ENCODE results near the gene PLB1. TPM values are rescaled to one million over a fixed set of nuclear protein-coding genes. Genes with fewer than 3 reads are reported as not detected.

The PLB1 gene
- total and polyA plus RNA-seq, 9 of the 15 experiments (the other 6 are each of a cell fraction or from before 2014, with no cell fraction given) = 0.01 to 0.09 (median 0.07) TPM; not detected in 2

DNA sequence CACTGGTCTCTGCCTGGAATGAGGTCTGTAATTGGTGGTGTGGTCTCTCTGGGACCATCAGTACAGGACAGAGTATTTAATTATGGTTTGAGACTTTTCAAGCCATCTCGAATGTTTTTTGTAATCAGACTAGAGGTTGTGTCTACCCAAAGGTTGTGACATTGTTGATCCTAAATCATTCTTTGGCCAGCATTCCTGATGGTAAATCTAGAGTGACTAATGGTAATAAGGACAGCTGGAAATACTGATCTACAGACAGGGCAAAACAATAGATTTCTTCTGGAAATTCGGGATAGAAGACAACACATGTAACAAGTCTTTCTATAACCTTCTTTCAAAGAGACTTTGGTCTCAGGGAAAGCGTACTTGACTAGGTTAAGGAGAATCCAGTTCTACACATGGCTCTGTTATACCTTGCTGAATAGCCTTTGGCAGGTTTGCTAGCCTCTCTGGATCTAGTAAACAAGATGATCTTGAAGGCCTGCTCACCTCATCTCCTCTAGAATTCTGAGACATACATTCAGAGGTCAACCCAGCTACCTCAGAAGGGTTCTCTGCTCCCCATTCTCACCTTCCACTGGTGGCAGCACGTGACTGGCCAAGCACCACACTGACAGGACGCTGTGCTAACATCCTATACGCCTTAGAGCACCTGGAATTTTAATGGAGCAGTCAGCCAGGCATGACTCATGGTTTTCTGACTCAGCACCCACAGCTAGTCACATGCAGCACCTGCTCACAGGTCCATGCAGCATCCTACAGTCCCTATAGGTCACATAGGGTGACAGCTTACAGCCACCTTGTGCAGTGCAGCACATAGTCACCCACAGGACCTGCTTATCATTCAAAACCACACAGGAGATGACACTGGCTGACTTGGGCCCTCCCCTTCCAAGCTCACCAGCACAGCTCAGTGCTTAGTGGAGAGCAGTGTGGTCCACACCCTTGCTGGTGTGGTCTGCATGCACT lies 12.2 kb downstream of the PLB1 start (continued):
- TF ChIP-seq, protein P1, sequence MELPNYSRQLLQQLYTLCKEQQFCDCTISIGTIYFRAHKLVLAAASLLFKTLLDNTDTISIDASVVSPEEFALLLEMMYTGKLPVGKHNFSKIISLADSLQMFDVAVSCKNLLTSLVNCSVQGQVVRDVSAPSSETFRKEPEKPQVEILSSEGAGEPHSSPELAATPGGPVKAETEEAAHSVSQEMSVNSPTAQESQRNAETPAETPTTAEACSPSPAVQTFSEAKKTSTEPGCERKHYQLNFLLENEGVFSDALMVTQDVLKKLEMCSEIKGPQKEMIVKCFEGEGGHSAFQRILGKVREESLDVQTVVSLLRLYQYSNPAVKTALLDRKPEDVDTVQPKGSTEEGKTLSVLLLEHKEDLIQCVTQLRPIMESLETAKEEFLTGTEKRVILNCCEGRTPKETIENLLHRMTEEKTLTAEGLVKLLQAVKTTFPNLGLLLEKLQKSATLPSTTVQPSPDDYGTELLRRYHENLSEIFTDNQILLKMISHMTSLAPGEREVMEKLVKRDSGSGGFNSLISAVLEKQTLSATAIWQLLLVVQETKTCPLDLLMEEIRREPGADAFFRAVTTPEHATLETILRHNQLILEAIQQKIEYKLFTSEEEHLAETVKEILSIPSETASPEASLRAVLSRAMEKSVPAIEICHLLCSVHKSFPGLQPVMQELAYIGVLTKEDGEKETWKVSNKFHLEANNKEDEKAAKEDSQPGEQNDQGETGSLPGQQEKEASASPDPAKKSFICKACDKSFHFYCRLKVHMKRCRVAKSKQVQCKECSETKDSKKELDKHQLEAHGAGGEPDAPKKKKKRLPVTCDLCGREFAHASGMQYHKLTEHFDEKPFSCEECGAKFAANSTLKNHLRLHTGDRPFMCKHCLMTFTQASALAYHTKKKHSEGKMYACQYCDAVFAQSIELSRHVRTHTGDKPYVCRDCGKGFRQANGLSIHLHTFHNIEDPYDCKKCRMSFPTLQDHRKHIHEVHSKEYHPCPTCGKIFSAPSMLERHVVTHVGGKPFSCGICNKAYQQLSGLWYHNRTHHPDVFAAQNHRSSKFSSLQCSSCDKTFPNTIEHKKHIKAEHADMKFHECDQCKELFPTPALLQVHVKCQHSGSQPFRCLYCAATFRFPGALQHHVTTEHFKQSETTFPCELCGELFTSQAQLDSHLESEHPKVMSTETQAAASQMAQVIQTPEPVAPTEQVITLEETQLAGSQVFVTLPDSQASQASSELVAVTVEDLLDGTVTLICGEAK (IDR thresholded peaks at IDR 0.05) = no peak
- TF ChIP-seq, protein P1 (CRISPR knock-in tag; IDR thresholded peaks at IDR 0.05) = no peak
- TF ChIP-seq EHMT2 (IDR thresholded peaks at IDR 0.05) (no peak), RAD51 (IDR thresholded peaks at IDR 0.05; ENCODE audit: borderline replicate concordance, low read depth) (peak; percentile 54; the same call in 1 of the 2 replicates), RCOR1 (IDR thresholded peaks at IDR 0.05; ENCODE audit: borderline replicate concordance in 1 of 2, low read depth in 2 of 2, low read length in 2 of 2) (peak in 1 of 2 experiments; percentile 69; a peak in 2 of 4 replicates), SOX6 (IDR thresholded peaks at IDR 0.05) (0 out of 2 replicates have a peak, but pooled peaks have one; percentile 23), JUN (IDR thresholded peaks at IDR 0.05; ENCODE audit: borderline replicate concordance, low read depth, low read length) (peak; percentile 71), JUN (CRISPR knock-in tag; IDR thresholded peaks at IDR 0.05; ENCODE audit: borderline replicate concordance) (no peak)
- TF ChIP-seq, protein P2, sequence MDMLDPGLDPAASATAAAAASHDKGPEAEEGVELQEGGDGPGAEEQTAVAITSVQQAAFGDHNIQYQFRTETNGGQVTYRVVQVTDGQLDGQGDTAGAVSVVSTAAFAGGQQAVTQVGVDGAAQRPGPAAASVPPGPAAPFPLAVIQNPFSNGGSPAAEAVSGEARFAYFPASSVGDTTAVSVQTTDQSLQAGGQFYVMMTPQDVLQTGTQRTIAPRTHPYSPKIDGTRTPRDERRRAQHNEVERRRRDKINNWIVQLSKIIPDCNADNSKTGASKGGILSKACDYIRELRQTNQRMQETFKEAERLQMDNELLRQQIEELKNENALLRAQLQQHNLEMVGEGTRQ (CRISPR knock-in tag; IDR thresholded peaks at IDR 0.05) = peak; percentile 77
- TF ChIP-seq, protein P3, sequence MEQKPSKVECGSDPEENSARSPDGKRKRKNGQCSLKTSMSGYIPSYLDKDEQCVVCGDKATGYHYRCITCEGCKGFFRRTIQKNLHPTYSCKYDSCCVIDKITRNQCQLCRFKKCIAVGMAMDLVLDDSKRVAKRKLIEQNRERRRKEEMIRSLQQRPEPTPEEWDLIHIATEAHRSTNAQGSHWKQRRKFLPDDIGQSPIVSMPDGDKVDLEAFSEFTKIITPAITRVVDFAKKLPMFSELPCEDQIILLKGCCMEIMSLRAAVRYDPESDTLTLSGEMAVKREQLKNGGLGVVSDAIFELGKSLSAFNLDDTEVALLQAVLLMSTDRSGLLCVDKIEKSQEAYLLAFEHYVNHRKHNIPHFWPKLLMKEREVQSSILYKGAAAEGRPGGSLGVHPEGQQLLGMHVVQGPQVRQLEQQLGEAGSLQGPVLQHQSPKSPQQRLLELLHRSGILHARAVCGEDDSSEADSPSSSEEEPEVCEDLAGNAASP (IDR thresholded peaks at IDR 0.05) = peak; percentile 48; the same call in 1 of the 2 replicates
- TF ChIP-seq, protein P4, sequence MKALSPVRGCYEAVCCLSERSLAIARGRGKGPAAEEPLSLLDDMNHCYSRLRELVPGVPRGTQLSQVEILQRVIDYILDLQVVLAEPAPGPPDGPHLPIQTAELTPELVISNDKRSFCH (CRISPR knock-in tag; IDR thresholded peaks at IDR 0.05) = no peak
- TF ChIP-seq, protein P4 (tag; IDR thresholded peaks at IDR 0.05) = peak; percentile 16; the same call in 1 of the 2 replicates

Measured in K562 (cell line).